ENCODE measurements around the gene GABPB1.

GABPB1 gene

DNA sequence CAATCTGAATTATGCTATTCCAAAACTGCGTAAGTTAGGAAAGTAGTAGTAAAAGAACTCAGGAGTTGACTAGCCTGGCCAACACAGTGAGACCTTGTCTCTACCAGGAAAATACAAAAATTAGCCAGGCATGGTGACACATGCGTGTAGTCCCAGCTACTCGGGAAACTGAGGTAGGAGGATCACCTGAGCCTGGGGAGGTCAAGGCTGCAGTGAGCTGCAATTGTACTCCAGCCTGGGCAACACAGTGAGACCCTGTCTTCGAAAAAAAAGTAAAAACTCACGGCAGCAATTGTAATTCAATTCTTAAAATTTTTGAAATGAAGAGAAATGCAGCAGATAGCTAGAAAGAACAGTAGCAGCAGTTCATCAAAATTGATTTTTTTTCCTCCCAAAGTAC lies 9.7 kb downstream of the GABPB1 start:
- no peaks in the 10 kb centered on the region for H3K9me3 ChIP-seq (ENCODE audit: control insufficient read depth, low read length)
- no peaks in the 10 kb centered on the region for H3K4me1 ChIP-seq (ENCODE audit: control insufficient read depth, insufficient read depth, low read length)
- 95 to 96% methylated on average over 5 of the region's 5 CpGs for WGBS, 2 experiments
- no peaks in the 10 kb centered on the region for H3K36me3 ChIP-seq (ENCODE audit: control insufficient read depth, insufficient read depth, low read length)
- no peak overlapping the region for H3K27ac ChIP-seq (ENCODE audit: insufficient read depth, low read depth, low read length, poor library complexity, severe bottlenecking)
- no peaks in the 10 kb centered on the region for H3K27me3 ChIP-seq (ENCODE audit: control insufficient read depth, insufficient read depth, low read length, poor library complexity, severe bottlenecking)
- H3K4me3 ChIP-seq (ENCODE audit: insufficient read depth, low read depth, low read length), result no peak overlapping the region

GRCh38 chr15:50344006-50344464 lies 11.0 kb downstream of the GABPB1 start:
- Histone ChIP-seq H3K9me3 (ENCODE audit: control insufficient read depth, low read length) (no peaks in the 10 kb centered on the region), H3K4me1 (ENCODE audit: control insufficient read depth, insufficient read depth, low read length) (no peaks in the 10 kb centered on the region), H3K4me3 (ENCODE audit: insufficient read depth, low read depth, low read length) (no peak overlapping the region), H3K27me3 (ENCODE audit: control insufficient read depth, insufficient read depth, low read length, poor library complexity, severe bottlenecking) (no peaks in the 10 kb centered on the region), H3K27ac (ENCODE audit: insufficient read depth, low read depth, low read length, poor library complexity, severe bottlenecking) (no peak overlapping the region), H3K36me3 (ENCODE audit: control insufficient read depth, insufficient read depth, low read length) (no peaks in the 10 kb centered on the region)
- 94 to 95% methylated on average over 3 of the region's 3 CpGs for WGBS, 2 experiments

DNA sequence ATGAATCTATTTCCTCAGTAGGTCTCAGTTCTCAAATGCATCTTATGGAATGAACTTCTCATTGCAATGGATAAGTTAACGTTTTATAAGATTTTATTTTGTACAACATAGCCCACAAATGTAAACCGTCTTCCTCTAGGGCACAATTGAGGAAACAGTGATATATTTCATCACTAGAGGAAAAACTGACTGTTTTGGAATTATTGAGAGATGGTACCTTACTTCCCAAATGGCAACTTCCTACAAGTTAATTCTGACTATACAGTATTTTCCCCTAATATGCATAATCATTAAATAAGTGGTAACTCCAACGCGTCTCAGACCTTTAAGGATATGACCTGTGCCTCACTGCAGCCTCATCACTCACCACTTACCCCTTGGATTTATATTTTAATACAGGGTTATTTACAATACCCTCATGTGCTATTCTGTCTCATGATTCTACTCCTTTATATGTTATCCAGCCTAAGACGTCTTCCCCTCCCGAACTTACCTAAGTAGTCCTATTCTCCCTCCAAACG lies 13.3 kb downstream of the GABPB1 start:
- Histone ChIP-seq H3K4me1 (ENCODE audit: control insufficient read depth, insufficient read depth, low read length) (no peaks in the 10 kb centered on the region), H3K9me3 (ENCODE audit: control insufficient read depth, low read length) (no peaks in the 10 kb centered on the region), H3K27ac (ENCODE audit: insufficient read depth, low read depth, low read length, poor library complexity, severe bottlenecking) (no peak overlapping the region), H3K27me3 (ENCODE audit: control insufficient read depth, insufficient read depth, low read length, poor library complexity, severe bottlenecking) (no peaks in the 10 kb centered on the region), H3K4me3 (ENCODE audit: insufficient read depth, low read depth, low read length) (no peak overlapping the region), H3K36me3 (ENCODE audit: control insufficient read depth, insufficient read depth, low read length) (no peaks in the 10 kb centered on the region)
- 89 to 94% methylated on average over 5 to 7 of the region's 7 CpGs for WGBS, 2 experiments

DNA sequence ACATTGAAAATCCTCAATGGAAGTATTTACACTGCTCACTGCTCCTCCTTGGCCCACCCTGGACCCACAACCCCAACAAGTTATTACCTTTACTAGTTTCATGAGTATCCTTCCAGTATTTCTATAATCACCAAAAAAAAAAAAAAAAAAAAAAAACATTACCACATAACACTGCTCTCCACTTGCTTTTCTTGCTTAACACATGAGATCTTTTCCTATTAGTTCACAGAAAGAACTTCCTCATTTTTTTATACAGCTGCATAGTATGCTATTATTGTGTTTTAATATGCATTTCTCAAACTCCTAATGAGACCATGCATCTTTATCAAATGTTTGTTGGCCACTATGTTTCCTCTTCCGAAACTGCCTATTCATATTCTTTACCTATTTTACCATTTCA lies 14.6 kb downstream of the GABPB1 start:
- Histone ChIP-seq H3K9me3 (ENCODE audit: control insufficient read depth, low read length) (no peaks in the 10 kb centered on the region), H3K27me3 (ENCODE audit: control insufficient read depth, insufficient read depth, low read length, poor library complexity, severe bottlenecking) (no peaks in the 10 kb centered on the region), H3K36me3 (ENCODE audit: control insufficient read depth, insufficient read depth, low read length) (no peaks in the 10 kb centered on the region), H3K27ac (ENCODE audit: insufficient read depth, low read depth, low read length, poor library complexity, severe bottlenecking) (no peak overlapping the region), H3K4me1 (ENCODE audit: control insufficient read depth, insufficient read depth, low read length) (no peaks in the 10 kb centered on the region), H3K4me3 (ENCODE audit: insufficient read depth, low read depth, low read length) (no peak overlapping the region)
- WGBS, 2 experiments, result 100% methylated on average over 1 of the region's 1 CpG; no CpG with 5 or more reads in 1 of the 2 experiments

GRCh38 chr15:50339717-50340116 lies 15.3 kb downstream of the GABPB1 start:
- WGBS, 2 experiments, result 100% methylated on average over 1 of the region's 1 CpG; no CpG with 5 or more reads in 1 of the 2 experiments
- Histone ChIP-seq H3K4me3 (ENCODE audit: insufficient read depth, low read depth, low read length) (no peak overlapping the region), H3K27me3 (ENCODE audit: control insufficient read depth, insufficient read depth, low read length, poor library complexity, severe bottlenecking) (no peaks in the 10 kb centered on the region), H3K27ac (ENCODE audit: insufficient read depth, low read depth, low read length, poor library complexity, severe bottlenecking) (no peak overlapping the region), H3K9me3 (ENCODE audit: control insufficient read depth, low read length) (no peaks in the 10 kb centered on the region), H3K4me1 (ENCODE audit: control insufficient read depth, insufficient read depth, low read length) (no peaks in the 10 kb centered on the region), H3K36me3 (ENCODE audit: control insufficient read depth, insufficient read depth, low read length) (no peaks in the 10 kb centered on the region)

DNA sequence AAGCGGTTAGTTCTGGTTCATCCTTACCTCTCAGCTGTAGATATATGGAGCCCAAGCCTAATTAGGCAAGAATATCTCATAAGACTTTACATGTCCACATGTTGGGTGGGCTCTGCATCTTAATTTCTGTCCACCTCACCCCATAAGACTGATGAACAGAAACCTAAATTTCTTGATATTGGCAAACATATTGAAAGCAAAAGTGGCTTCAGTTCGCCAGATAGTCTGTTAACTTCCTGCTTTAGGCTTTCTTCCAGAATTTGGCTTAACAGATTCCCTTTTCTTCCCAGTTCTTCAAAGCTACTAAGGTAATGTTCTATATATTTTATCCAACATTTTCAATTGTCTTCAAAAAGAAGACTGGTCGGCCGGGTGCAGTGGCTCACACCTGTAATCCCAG lies 19.7 kb downstream of the GABPB1 start:
- Histone ChIP-seq H3K4me3 (ENCODE audit: insufficient read depth, low read depth, low read length) (no peak overlapping the region), H3K27me3 (ENCODE audit: control insufficient read depth, insufficient read depth, low read length, poor library complexity, severe bottlenecking) (no peaks in the 10 kb centered on the region), H3K4me1 (ENCODE audit: control insufficient read depth, insufficient read depth, low read length) (no peaks in the 10 kb centered on the region), H3K27ac (ENCODE audit: insufficient read depth, low read depth, low read length, poor library complexity, severe bottlenecking) (no peak overlapping the region), H3K9me3 (ENCODE audit: control insufficient read depth, low read length) (no peaks in the 10 kb centered on the region), H3K36me3 (ENCODE audit: control insufficient read depth, insufficient read depth, low read length) (no peaks in the 10 kb centered on the region)
- WGBS, 2 experiments, result 93 to 97% methylated on average over 4 of the region's 4 CpGs

- Histone ChIP-seq H3K4me1 (ENCODE audit: control insufficient read depth, insufficient read depth, low read length) (no peaks in the 10 kb centered on the region), H3K4me3 (ENCODE audit: insufficient read depth, low read depth, low read length) (no peak overlapping the region), H3K9me3 (ENCODE audit: control insufficient read depth, low read length) (no peaks in the 10 kb centered on the region), H3K27ac (ENCODE audit: insufficient read depth, low read depth, low read length, poor library complexity, severe bottlenecking) (no peak overlapping the region), H3K27me3 (ENCODE audit: control insufficient read depth, insufficient read depth, low read length, poor library complexity, severe bottlenecking) (no peaks in the 10 kb centered on the region), H3K36me3 (ENCODE audit: control insufficient read depth, insufficient read depth, low read length) (no peaks in the 10 kb centered on the region)
- WGBS, 2 experiments, result 94 to 97% methylated on average over 3 to 4 of the region's 4 CpGs
Measured at GRCh38 chr15:50333229-50333628, 21.8 kb downstream of the GABPB1 start.

DNA sequence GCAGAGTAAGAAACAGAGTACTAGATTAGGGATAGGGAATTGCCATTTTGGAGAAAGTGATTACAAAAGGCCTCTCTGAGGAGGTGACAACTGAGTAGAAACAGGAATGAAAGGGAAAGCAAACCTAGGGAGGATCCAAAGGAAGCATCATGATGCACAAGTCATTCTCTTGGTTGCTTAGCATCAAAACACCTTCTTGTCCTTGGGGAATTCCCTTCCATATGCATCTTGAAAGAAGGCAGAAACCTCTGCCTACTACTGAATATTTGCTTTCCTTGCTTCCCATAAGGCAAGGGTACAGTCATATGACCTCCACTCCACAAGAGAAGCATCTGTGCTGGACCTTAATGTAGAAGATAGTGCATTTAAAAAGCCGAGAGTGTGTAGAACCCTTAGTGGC lies 24.1 kb downstream of the GABPB1 start:
- no peaks in the 10 kb centered on the region for H3K4me1 ChIP-seq (ENCODE audit: control insufficient read depth, insufficient read depth, low read length)
- no peaks in the 10 kb centered on the region for H3K27me3 ChIP-seq (ENCODE audit: control insufficient read depth, insufficient read depth, low read length, poor library complexity, severe bottlenecking)
- H3K9me3 ChIP-seq (ENCODE audit: control insufficient read depth, low read length), result no peaks in the 10 kb centered on the region
- H3K27ac ChIP-seq (ENCODE audit: insufficient read depth, low read depth, low read length, poor library complexity, severe bottlenecking), result no peak overlapping the region
- no peaks in the 10 kb centered on the region for H3K36me3 ChIP-seq (ENCODE audit: control insufficient read depth, insufficient read depth, low read length)
- H3K4me3 ChIP-seq (ENCODE audit: insufficient read depth, low read depth, low read length), result no peak overlapping the region
- WGBS, 2 experiments, result 100% methylated on average over 1 of the region's 1 CpG

- Histone ChIP-seq H3K4me3 (ENCODE audit: insufficient read depth, low read depth, low read length) (no peak overlapping the region), H3K4me1 (ENCODE audit: control insufficient read depth, insufficient read depth, low read length) (no peaks in the 10 kb centered on the region), H3K9me3 (ENCODE audit: control insufficient read depth, low read length) (no peaks in the 10 kb centered on the region), H3K36me3 (ENCODE audit: control insufficient read depth, insufficient read depth, low read length) (no peaks in the 10 kb centered on the region), H3K27me3 (ENCODE audit: control insufficient read depth, insufficient read depth, low read length, poor library complexity, severe bottlenecking) (no peaks in the 10 kb centered on the region), H3K27ac (ENCODE audit: insufficient read depth, low read depth, low read length, poor library complexity, severe bottlenecking) (no peak overlapping the region)
- 89 to 100% methylated on average over 2 to 3 of the region's 3 CpGs for WGBS, 2 experiments
Measured at GRCh38 chr15:50328116-50328515, 26.9 kb downstream of the GABPB1 start.

DNA sequence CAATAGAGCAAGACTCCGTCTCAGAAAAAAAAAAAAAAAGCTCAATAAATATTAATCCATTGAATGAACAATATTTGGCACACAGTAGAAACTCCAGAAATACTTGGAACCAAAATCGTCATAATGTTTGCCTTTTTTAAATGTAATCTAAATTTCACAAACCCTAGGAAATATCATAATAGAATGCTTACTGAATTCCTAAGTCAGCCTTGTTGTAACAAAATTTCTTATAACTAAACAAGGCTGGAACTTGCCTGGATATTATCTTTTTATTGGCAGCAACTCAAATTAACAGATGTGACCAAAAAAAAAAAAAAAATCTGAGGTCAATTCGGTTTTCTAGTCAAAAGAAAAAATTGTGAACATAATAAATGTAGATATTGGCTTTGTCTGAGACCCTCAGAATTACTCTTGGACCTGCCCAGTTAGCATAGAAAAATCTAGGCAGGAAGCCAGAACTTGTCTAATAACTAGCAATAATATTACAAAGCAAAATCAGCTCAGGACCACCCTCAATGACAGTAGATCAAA lies 33.3 kb downstream of the GABPB1 start:
- Histone ChIP-seq H3K4me1 (ENCODE audit: control insufficient read depth, insufficient read depth, low read length) (no peaks in the 10 kb centered on the region), H3K9me3 (ENCODE audit: control insufficient read depth, low read length) (no peaks in the 10 kb centered on the region), H3K4me3 (ENCODE audit: insufficient read depth, low read depth, low read length) (no peak overlapping the region), H3K27me3 (ENCODE audit: control insufficient read depth, insufficient read depth, low read length, poor library complexity, severe bottlenecking) (no peaks in the 10 kb centered on the region), H3K36me3 (ENCODE audit: control insufficient read depth, insufficient read depth, low read length) (no peaks in the 10 kb centered on the region), H3K27ac (ENCODE audit: insufficient read depth, low read depth, low read length, poor library complexity, severe bottlenecking) (no peak overlapping the region)
- WGBS, 2 experiments, result 92% methylated on average over 3 of the region's 3 CpGs

DNA sequence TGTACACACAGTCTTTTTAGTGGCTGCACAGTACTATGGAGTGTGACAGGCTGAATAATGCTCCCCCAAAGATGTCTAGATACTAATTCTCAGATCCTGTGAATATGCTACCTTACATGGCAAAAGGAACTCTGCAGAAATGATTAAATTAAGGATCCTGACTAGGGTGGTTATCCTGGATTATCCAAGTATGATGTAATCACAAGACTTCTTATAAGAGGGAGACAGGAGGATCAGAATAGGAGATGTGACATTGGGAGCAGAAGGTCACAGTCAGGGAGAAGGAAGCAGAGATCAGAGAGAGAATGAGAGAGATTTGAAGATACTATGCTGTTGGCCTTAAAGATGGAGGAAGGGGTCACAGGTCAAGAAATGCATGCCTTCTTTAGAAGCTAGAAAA lies 34.5 kb downstream of the GABPB1 start:
- Histone ChIP-seq H3K36me3 (ENCODE audit: control insufficient read depth, insufficient read depth, low read length) (no peaks in the 10 kb centered on the region), H3K4me1 (ENCODE audit: control insufficient read depth, insufficient read depth, low read length) (no peaks in the 10 kb centered on the region), H3K27me3 (ENCODE audit: control insufficient read depth, insufficient read depth, low read length, poor library complexity, severe bottlenecking) (no peaks in the 10 kb centered on the region)

More for the DNA sequence above, 34.5 kb downstream of the GABPB1 start:
- H3K4me3 ChIP-seq (ENCODE audit: insufficient read depth, low read depth, low read length), result no peak overlapping the region
- no peaks in the 10 kb centered on the region for H3K9me3 ChIP-seq (ENCODE audit: control insufficient read depth, low read length)
- H3K27ac ChIP-seq (ENCODE audit: insufficient read depth, low read depth, low read length, poor library complexity, severe bottlenecking), result no peak overlapping the region
